HG03521 (cell line): ENCODE measurements around the gene MRPL54.
"Not testable (repeated sequence)": the region's sequence is repeated elsewhere in the genome, so short reads cannot be mapped to it uniquely, and the experiment has no call there.

Experiments
- ATAC-seq: cut with Tn5 transposase; IDR thresholded peaks from one replicate; pipeline ENCODE4 v1.9.1; 2021; ENCODE audit warnings: mild to moderate bottlenecking, moderate library complexity; ENCODE audit not compliant: unreplicated experiment

MRPL54 gene

DNA sequence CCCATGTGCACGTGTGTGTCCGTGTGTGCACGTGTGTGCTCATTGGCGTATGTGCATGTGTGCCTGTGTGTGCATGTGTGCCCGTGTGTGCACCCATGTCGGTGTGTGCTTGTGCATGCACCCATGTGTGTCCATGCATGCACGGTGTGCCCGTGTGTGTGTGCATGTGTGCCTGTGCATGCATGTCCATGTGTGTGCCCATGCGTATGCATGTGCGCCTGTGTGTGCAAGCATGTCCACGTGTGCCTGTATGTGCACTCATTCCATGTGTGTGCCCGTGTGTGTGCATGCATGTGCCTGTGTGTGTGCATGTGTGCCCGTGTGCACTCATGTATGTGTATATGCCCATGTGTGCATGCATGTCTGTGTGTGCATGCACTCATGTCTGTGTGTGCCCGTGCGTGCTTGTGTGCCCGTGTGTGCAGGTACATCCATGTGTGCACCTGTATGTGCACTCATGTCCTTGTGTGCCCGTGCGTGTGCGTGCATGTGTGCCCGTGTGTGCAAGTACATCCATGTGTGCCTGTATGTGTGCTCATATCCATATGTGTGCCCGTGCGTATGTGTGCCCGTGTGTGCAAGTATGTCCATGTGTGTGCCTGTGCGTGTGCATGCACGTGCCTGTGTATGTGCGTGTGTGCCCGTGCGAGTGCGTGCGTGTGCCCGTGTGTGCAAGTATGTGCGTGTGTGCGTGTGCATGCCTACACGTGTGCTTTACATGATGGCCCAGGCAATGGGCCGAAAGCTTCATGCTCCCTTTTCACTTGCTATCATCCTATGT is 45.3 kb downstream of the MRPL54 start:
- ATAC-seq, result no peak

DNA sequence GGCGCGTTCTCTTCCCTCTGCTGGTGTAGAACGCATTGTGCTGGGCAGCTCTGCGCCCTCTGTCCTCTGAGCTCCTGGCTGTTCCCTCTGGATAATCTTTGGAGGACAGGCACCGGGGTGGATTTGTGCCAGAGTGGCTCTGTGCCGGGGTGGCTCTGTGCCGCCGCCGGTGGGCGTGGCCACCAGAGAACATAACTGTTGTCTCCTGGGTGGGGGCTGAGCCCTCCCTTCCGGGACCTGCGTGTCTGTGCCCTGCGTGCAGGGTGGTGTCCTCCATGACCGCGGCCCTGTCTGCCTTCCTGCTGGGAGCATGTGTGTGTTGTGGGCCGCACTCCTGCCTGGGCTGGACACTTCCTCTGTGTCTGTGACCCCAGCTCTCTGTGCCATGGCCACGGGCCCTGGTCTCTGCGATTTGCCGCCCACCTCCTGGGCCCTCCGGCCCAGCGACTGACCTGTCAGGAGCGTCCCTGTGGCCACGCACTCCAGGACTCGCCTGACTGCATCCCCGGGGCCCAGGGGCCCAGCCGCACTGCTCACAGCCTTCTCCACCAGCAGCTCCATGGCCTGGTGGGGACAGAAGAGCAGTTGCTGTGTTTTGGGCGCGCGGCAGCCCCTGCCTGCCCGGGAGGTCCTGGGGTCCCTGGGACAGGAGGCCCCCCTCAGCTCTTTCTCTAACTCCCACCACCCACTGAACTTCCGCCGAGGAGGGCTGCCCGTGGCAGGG is 46.1 kb downstream of the MRPL54 start:
- no peak for ATAC-seq

DNA sequence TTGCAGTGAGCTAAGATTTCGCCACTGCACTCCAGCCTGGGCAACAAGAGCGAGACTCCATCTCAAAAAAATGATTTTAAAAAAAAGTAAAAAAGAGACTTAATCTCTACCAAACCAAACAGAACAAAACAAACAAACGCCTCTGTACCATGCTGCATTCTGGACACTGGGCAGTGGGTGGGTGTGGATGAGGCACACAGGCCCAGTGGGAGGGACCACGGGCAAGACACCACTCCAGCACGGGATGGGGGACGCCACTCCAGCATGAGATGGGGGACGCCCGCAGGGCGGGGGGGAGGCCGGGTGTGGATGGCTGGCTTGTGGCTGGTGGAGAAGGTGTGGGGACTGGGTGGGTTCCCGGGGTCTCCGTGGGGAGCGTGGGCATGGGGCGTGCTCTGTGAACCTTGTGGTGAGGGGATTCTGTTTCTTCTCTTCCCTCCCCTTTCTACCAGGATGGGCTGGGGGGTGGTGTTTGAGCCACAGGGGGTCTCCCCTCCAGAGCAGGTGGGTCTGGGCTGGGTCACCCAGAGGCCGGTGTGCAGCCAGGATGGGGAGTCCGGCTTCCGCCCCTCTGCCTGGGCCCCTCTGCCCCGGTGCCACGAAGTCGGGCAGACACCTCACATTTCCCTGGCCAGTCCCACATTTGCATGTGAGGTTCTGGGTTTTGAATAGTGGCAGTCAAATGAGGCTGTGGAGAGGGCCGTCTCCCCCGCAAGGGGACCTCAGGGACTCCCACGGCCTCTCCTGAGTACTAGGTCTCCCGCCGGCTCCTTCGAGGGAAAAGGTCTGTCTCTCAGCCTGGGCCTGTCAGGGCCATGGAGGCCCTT is 47.6 kb downstream of the MRPL54 start:
- no peak for ATAC-seq

DNA sequence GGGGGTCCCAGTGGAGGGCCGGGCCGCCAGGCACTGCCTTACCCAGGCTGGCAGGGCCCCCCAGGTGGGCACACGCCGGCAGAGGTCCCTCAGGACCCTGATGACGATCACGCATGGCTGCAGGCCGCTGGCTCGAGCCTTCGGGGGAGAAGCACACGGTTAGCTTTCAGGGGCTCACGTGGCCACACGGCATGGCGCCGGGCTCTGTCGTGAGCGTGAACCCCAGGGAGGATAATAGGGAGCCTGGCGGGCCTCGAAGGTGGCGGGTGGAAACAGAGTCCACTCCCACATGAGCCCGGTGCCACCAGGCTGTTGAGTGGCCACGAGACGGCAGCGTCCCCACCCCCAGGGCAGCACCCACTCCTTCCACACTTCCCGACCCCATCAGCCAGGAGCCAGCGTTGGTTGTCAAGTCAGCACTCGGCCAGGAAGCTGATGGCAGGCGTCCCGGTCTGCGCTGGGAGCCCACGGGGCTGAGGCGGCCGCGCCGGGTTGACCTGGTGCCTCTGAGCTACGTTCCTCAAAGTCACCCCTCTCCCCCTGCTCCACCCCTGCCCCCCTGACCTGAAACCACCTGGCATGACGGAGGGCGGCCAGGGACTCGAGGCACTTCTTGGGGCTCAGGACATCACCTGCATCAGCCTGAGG is 48.4 kb downstream of the MRPL54 start:
- no peak for ATAC-seq

DNA sequence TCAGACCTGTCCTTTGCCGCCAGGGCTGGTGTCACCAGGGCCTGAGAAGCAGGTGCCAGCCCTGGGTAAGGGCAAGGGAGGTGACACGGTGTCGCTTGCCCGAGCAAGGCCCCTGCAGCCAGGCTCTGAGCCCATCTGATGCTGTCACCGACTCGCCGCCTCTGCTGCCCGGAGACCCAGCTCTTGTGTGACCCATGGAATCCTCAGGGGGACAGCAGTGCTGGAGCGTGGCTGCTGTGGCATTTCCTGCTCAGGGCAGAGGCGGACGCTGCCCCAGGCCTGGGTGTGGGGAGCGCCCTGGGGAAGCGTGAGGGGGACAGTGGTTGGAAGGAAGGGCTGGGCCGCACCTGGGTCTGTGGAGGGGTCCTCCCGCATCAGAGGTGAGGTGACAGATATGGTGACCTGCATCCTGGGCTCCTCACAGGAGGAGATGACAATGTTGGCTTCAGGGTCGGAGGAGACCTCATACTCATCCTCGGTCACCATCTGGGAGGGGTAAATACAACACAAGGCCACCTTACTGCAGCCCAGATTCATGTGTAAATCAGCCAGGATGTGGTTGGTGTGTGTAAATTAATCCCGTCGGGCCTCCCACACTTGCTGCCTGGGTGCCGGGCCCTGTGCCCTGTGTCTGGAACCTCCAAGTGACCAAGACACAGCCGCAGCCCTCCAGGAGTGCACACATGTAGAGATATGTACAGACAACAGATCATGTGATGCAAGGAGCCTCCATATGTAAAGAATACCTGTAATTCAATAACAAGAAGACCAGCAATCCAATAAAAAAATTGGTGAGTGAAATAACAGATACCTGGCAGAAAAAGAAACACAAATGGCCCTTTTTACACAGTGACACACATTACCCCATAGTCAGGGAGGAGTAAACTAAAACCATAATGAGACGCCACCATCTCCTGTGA is 51.3 kb downstream of the MRPL54 start:
- no peak for ATAC-seq

DNA sequence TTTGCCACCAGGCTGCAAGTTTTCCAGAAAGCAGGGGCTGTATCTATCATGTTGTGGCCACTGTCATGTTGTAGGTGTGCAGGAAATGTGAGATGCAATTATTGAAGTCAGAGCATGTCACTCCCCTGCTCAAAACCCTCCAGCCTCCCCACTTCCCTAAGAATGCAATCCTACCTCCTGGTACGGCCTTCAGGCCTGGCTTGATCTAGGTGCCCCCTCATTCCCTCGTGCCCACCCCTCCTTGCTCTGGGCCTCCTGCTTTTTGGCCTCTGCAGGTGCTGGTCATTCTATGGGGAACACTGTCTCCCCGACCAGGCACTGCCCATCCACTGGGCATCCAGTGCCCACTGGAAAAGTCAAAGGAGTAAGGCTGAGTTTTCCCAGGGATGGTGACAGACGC is 52.2 kb downstream of the MRPL54 start:
- no peak for ATAC-seq

DNA sequence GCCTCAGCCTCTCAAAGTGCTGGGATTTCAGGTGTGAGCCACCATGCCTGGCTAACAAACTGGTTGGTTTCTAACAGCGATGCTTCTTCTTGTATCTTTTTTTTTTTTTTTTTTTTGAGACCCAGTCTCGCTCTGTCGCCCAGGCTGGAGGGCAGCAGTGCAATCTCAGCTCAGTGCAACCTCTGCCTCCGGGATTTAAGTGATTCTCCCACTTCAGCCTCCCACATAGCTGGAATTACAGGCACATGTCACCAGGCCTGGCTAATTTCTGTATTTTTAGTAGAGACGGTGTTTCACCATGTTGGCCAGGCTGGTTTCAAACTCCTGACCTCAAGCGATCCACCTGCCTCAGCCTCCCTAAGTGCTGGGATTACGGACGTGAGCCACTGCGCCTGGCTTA is 53.7 kb downstream of the MRPL54 start:
- ATAC-seq, result not testable (repeated sequence)

DNA sequence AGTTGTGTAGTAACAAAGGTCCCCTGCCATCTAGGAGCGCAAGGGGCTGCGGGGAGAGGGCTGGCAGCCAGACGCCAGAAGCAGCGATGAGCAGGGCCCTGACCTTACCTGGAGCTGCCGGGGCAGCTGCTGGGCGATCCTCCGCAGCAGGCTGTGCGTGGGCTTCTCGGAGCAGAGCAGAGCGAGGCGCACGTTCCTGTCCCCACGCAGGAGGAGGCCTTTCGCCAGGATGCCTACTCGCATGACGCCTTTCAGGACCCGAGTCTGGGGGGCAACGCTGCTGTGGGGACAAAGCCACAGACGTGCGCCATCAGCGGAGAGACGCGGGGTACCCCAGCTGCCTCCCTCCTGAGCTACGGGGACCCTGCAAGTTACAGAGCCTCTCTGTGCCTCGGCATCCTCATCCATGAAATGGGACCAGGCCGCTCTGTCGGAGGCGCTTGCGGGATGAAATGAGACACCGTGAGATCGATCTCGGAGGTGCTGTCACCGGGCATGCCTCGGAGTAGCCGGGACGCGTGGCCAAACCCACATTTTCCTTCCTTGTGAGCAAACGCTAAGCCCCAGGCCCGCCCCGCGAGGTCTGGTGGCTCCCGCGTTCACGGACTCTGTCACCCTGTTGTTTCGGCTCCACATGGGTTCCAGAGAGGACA is 54.2 kb downstream of the MRPL54 start:
- ATAC-seq, result no peak
